CD4-positive, alpha-beta T cell treated with Interferon gamma for 1 hour (primary cell): ENCODE results near the gene POU2AF2.
"Not testable (repeated sequence)": the region's sequence is repeated elsewhere in the genome, so short reads cannot be mapped to it uniquely, and the experiment has no call there.

ENCODE experiments used
- DNase-seq: peaks from one replicate; pipeline ENCODE4 v3.0.0-alpha.2; 2020

The POU2AF2 gene

DNA sequence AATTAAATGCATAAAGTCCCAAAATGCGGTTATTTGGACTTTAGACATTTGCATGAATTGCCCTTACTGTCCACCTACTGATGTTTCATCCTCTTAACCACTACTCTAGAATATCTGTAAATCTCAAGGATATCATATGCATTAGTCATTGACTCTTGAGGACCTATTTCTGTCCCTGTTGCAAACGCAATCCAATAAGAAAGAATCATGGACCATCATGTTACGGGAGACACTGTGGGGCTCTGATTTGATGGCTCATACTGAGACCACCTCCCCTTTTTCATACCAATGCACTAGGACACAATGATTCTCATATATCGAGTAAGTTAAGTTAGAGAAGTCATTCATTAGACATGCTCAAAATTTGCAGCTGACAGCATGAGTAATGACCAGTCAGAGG is 14.4 kb downstream of the POU2AF2 start:
- no peak for DNase-seq

GRCh38 chr11:111260811-111261210 is 15.3 kb downstream of the POU2AF2 start:
- DNase-seq = no peak

- DNase-seq = no peak
Observed at GRCh38 chr11:111264646-111265045, 19.1 kb downstream of the POU2AF2 start.

- no peak for DNase-seq
Observed at GRCh38 chr11:111265421-111265820, 19.9 kb downstream of the POU2AF2 start.

GRCh38 chr11:111268303-111268702 is 22.8 kb downstream of the POU2AF2 start:
- DNase-seq = not testable (repeated sequence)

- DNase-seq = no peak
Observed at GRCh38 chr11:111269146-111269868, 23.8 kb downstream of the POU2AF2 start.

DNA sequence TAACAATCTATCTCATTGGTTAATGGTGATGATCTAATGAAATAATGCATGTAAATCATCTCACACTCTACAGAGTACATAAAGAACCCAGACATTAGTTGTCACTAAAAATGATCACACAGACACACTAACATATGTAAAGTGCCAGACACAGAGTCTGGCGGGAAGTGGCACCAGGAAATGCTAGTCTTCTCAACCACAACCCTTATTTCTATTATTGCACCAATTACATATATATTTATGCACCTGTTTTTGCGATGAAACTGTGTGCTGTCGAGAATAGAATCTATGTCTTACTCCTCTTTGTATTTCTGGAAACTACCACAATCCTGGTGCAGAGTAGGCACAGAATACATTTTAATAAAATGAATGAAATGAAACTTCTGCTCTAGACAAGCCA is 26.9 kb downstream of the POU2AF2 start:
- no peak for DNase-seq

DNA sequence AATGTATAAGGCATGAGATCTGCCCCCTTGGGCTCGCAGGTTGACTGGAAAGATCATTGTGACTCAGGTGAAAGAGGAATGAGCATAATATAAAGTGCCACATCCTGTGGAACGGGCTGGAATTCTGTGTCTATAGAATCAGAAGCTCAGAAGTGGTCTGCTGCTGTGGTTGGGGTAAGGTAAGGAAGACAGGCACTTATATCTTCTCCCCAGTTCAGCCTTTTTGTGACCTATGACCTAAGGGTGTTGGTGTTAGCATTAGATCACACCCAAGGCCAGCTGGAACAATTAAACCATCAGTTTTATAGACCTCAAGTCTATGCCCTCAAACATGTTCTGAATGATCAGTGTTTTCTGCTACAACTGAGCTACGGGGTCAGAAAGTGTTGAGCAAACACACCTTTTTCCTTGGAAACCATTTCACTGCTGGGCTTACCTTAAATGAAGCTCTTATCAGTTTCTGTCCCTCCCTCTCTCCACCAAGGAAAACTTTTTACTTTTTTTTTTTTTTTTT is 37.1 kb downstream of the POU2AF2 start:
- DNase-seq = no peak

DNA sequence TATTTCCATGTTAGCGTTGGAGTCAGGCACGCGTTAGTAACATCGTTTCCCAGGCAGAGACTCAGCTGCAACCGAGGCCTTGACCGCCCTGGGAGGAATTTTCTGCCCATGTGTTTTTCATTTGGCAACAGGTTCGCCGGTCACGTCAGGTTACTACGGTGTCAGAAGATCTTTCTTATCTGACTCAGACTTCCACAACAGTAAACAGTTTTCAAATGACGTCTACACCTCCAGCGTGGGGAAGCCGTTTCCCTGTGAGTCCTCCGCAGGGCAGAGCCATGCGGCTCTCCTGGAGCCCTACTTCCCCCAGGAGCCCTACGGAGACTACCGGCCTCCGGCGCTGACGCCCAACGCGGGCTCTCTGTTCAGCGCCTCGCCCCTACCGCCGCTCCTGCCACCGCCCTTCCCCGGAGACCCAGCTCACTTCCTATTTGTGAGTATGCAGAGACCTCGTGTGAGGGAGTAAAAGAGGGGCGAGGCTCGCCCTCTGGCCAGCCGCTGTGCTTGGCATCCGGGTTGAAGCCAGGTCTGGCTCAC is 38.5 kb downstream of the POU2AF2 start:
- DNase-seq = no peak

GRCh38 chr11:111285189-111286091 is 39.9 kb downstream of the POU2AF2 start:
- DNase-seq = no peak

- no peak for DNase-seq
Observed at GRCh38 chr11:111291764-111292163, 46.2 kb downstream of the POU2AF2 start.

- not testable (repeated sequence) for DNase-seq
Observed at GRCh38 chr11:111292408-111292807, 46.9 kb downstream of the POU2AF2 start.

GRCh38 chr11:111296196-111296595 is 50.7 kb downstream of the POU2AF2 start:
- no peak for DNase-seq

DNA sequence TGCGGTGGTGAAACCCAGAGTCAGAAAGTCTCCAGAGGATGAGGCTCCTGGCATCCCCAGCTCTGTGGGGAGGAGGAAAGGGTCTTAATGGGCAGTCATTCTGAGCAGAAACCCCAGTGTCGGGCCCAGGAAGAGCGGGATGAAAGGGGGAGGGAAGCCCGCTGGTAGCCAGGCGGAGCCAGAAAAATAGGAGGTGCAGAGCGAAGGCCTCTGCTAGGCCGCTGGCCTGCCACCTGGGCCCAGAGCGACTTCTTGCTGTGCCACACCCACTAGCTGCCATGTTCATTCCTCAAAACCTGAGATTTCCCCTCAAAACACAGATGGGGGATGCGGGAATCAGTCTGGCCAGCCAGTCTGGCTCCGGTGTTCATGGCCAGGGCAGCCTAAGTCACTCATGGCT is 52.2 kb downstream of the POU2AF2 start:
- DNase-seq = no peak

DNA sequence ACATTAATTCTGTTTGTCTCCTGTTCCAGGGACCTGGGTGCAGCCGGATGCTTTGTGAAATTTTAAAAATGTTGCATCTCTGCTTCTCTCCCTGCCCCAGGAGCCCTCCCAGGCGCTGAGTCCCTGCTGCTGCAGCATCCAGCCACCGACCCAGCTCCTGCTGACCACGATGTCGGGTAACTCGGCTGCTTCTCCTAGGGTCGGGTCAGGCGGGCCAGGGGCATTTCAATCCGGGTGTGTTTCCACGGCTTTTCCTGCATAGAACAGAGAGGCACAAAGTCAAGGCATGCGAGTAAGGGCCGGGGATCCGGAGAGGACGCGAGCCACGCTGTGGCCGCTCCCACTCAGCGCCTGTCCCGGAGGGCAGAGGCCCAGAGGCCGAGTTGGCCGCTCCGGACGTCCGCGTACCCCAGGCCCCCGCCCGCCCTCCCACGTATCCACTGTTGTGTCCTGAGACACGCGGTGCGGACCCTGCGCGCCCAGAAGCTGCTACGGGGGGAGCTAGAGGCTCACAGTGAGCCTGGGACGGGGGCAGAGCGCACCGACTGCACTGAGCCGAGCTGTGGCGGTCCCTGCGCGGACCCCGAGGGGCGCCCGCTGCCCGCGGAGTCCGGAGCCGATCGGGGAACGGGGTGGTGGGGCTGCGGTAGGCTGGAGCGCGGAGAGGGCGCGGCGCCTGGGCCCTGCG is 53.0 kb downstream of the POU2AF2 start, which contains the start of gene POU2AF3:
Gene POU2AF3 (plus strand): TSS at position 134 of the 688 bp plus-strand sequence. CDS start 36 bp downstream, at position 170.
- no peak for DNase-seq

- DNase-seq = no peak
Observed at GRCh38 chr11:111299101-111300026, 53.8 kb downstream of the POU2AF2 start.

DNA sequence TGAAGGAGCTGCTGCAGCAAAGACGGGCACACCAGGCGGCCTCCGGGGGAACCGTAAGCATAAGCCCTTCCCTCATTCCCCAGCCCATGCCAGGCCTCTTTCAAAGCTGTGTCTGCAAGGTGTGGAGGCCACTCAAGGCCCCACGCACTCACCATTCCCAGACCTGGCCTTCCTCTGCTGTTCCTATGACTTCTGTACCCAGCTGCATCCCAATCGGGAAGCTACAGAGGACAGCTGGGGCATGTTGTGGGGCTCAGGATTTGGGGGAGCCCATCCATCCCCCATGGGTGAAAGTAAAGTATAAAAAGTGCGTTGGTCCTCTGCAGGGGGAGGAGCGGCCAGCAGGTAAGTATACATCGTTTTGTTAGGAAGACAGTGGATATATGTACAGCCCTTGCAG is 55.0 kb downstream of the POU2AF2 start:
- no peak for DNase-seq

DNA sequence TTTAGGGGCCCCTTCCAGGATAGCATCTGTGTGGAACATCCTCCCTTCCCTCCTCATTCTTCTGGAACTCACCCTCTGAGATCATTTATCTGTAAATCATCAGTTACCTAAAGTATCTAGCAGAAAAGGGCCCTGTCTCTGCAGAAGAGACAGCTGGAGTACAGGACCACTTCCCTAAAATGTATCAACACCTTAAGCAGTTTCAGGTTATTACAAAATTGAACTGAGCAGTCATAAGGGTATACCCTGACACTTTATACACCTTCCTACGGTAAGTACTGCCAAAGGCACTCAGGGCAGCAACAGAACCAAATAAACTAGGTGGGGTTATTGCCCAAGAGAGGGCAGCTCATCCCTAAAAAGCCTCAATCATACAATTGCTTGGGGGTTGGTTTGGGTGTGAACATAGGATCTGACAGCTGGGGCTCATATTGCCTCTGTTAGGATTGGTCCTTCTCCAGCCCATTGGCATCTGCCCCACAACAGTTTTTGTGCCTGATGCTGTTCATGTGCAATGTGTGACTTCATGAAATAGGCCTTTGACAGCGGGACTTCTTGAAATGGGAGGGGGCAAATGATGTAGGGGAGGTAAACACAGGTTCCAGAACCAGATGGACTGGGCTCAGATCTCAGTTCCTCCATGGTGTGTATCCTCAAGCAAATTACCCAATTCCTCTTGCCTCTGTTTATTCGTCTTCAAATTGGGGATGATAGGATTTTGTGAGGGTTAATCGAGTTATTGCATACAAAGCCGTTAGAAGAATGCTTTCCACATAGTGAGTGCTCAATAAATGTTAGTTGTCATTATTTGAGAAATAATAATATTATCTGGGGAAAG is 55.7 kb downstream of the POU2AF2 start:
- no peak for DNase-seq

DNA sequence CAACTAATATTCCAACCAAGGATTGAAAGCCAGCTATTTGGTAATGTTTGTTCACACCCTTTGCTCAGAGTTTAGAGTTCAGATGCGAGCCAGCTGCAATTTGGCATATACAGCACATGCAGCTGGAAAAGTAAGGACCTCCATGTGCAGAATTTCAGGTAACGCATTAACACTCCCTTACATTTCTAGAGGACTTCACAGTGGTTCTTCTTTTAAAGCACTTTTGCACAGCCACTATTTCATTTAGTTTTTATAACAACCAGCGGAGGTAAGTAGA is 56.3 kb downstream of the POU2AF2 start:
- DNase-seq = no peak

- no peak for DNase-seq
Observed at GRCh38 chr11:111302298-111302697, 56.8 kb downstream of the POU2AF2 start.

- DNase-seq = no peak
Observed at GRCh38 chr11:111303461-111303860, 57.9 kb downstream of the POU2AF2 start.
